HepG2 (cell line): ENCODE data around the gene TBKBP1. TPM values are rescaled to one million over a fixed set of nuclear protein-coding genes. Genes with fewer than 3 reads are reported as not detected.

Experiments used
- ARID4A ChIP-seq: sonication (generic); formaldehyde crosslinking; IDR thresholded peaks from 2 replicates; pipeline ENCODE4 v1.5.0; 2020; ENCODE audit warnings: mild to moderate bottlenecking, missing genetic modification reagents, borderline replicate concordance
- CSRNP1 ChIP-seq: sonication (generic); formaldehyde crosslinking; IDR thresholded peaks from 2 replicates; pipeline ENCODE4 v1.8.1; 2023; ENCODE audit warnings: mild to moderate bottlenecking, missing genetic modification reagents
- DMAP1 ChIP-seq: IDR thresholded peaks from 2 replicates; pipeline ENCODE4 v1.6.1; 2016
- HINFP ChIP-seq: sonication (generic); formaldehyde crosslinking; IDR thresholded peaks from 2 replicates; pipeline ENCODE4 v1.4.0; 2020; ENCODE audit warnings: low read depth, mild to moderate bottlenecking, missing genetic modification reagents
- HNRNPLL ChIP-seq: fragments of 200-400 bp; formaldehyde crosslinking; IDR thresholded peaks from 2 replicates; pipeline ENCODE4 v1.6.1; 2017; ENCODE audit warnings: mild to moderate bottlenecking, low read depth, low read length; ENCODE audit not compliant: poor library complexity, severe bottlenecking
- MTA1 ChIP-seq: sonication (generic); formaldehyde crosslinking; IDR thresholded peaks from 2 replicates; pipeline ENCODE4 v1.4.0; 2020; ENCODE audit warnings: missing genetic modification reagents, mild to moderate bottlenecking, borderline replicate concordance
- NFIC ChIP-seq: IDR thresholded peaks from 2 replicates; pipeline ENCODE4 v1.6.1; 2012; ENCODE audit warnings: mild to moderate bottlenecking, low read length, inconsistent platforms
- PHB2 ChIP-seq: fragments of 450-650 bp; IDR thresholded peaks from 2 replicates; pipeline ENCODE4 v1.6.1; 2018; ENCODE audit not compliant: partially characterized antibody
- RELA ChIP-seq: sonication (generic); formaldehyde crosslinking; IDR thresholded peaks from 2 replicates; pipeline ENCODE4 v1.4.0; 2020; ENCODE audit warnings: missing genetic modification reagents
- ZFP82 ChIP-seq: sonication (generic); formaldehyde crosslinking; IDR thresholded peaks from 2 replicates; pipeline ENCODE4 v1.5.1; 2020; ENCODE audit warnings: mild to moderate bottlenecking, missing genetic modification reagents, borderline replicate concordance
- ZFP90 ChIP-seq: sonication (generic); formaldehyde crosslinking; IDR thresholded peaks from 2 replicates; pipeline ENCODE4 v1.8.0; 2022; ENCODE audit warnings: missing genetic modification reagents, mild to moderate bottlenecking, inconsistent platforms, borderline replicate concordance
- ZFX ChIP-seq: sonication (generic); formaldehyde crosslinking; IDR thresholded peaks from 2 replicates; pipeline ENCODE4 v1.4.0; 2020; ENCODE audit warnings: mild to moderate bottlenecking, low read depth, missing genetic modification reagents, moderate library complexity
- ZNF18 ChIP-seq: sonication (generic); formaldehyde crosslinking; IDR thresholded peaks from 2 replicates; pipeline ENCODE4 v1.8.0; 2022; ENCODE audit warnings: mild to moderate bottlenecking, missing genetic modification reagents; ENCODE audit not compliant: insufficient replicate concordance
- ZNF292 ChIP-seq: sonication (generic); formaldehyde crosslinking; IDR thresholded peaks from 2 replicates; pipeline ENCODE4 v1.8.1; 2022; ENCODE audit warnings: mild to moderate bottlenecking, low read depth, missing genetic modification reagents, borderline replicate concordance
- ZNF749 ChIP-seq: sonication (generic); formaldehyde crosslinking; IDR thresholded peaks from 2 replicates; pipeline ENCODE4 v1.8.0; 2022; ENCODE audit warnings: mild to moderate bottlenecking, missing genetic modification reagents, moderate library complexity, borderline replicate concordance
- ZSCAN5A ChIP-seq: sonication (generic); formaldehyde crosslinking; IDR thresholded peaks from 2 replicates; pipeline ENCODE4 v1.8.0; 2022; ENCODE audit warnings: mild to moderate bottlenecking, missing genetic modification reagents, borderline replicate concordance
- polyA plus RNA-seq, 8 experiments: library from polyadenylated mRNA; depleted of rRNA in 3 of 8; stranded (reverse) in 7 of 8; unstranded in 1 of 8; fragments of >200 nt; fragmentation: Illumina TruSeq in 4 of 8; extraction: Trizol in 4 of 8; gene quantifications; 2 replicates each; pipeline versions ENCODE4 v1.2.1 to v1.2.3, GENCODE V29; 2011 to 2016; ENCODE audit warnings: low read depth in 4 of 8, missing spikeins in 1 of 8, mixed read lengths in 1 of 8; ENCODE audit not compliant: insufficient read depth in 1 of 8
- total RNA-seq, 5 experiments: library from RNA; depleted of rRNA; stranded (reverse); fragments of >200 nt; fragmentation: Illumina TruSeq; extraction: Trizol; gene quantifications; 2 replicates each; pipeline ENCODE4 v1.2.3, GENCODE V29; 2016; ENCODE audit warnings: low read depth in 1 of 5

The TBKBP1 gene
- total and polyA plus RNA-seq, 2 of the 13 experiments (the other 11 are each of a cell fraction or from before 2014, with no cell fraction given): 2.6 to 7.0 TPM

- TF ChIP-seq HNRNPLL (peak; percentile 44), PHB2 (no peak), NFIC (no peak), DMAP1 (no peak), ZNF292 (0 out of 2 replicates have a peak, but pooled peaks have one; percentile 22), ZNF749 (CRISPR knock-in tag) (0 out of 2 replicates have a peak, but pooled peaks have one; percentile 21), ZSCAN5A (CRISPR knock-in tag) (0 out of 2 replicates have a peak, but pooled peaks have one; percentile 26), ARID4A (peak; percentile 35; the same call in 1 of the 2 replicates), ZFP90 (CRISPR knock-in tag) (peak; percentile 42; the same call in 1 of the 2 replicates), CSRNP1 (CRISPR knock-in tag) (peak; percentile 69; the same call in 1 of the 2 replicates), MTA1 (CRISPR knock-in tag) (peak; percentile 17; the same call in 1 of the 2 replicates), HINFP (0 out of 2 replicates have a peak, but pooled peaks have one; percentile 16), ZFP82 (CRISPR knock-in tag) (no peak), ZNF18 (CRISPR knock-in tag) (no peak), ZFX (CRISPR knock-in tag) (0 out of 2 replicates have a peak, but pooled peaks have one; percentile 39), RELA (CRISPR knock-in tag) (0 out of 2 replicates have a peak, but pooled peaks have one; percentile 24)
Measured at GRCh38 chr17:47733047-47733673, 39.2 kb downstream of the TBKBP1 start, which contains the start of gene TBX21 (continued).
